ENCODE results near the gene MLLT10. TPM values are rescaled to one million over a fixed set of nuclear protein-coding genes. Genes with fewer than 3 reads are reported as not detected.

MLLT10 gene
- total and polyA plus RNA-seq, 2 of the 8 experiments (the other 6 are each of a cell fraction or from before 2014, with no cell fraction given), result 53.1 to 62.1 TPM

- TF ChIP-seq, protein P1, sequence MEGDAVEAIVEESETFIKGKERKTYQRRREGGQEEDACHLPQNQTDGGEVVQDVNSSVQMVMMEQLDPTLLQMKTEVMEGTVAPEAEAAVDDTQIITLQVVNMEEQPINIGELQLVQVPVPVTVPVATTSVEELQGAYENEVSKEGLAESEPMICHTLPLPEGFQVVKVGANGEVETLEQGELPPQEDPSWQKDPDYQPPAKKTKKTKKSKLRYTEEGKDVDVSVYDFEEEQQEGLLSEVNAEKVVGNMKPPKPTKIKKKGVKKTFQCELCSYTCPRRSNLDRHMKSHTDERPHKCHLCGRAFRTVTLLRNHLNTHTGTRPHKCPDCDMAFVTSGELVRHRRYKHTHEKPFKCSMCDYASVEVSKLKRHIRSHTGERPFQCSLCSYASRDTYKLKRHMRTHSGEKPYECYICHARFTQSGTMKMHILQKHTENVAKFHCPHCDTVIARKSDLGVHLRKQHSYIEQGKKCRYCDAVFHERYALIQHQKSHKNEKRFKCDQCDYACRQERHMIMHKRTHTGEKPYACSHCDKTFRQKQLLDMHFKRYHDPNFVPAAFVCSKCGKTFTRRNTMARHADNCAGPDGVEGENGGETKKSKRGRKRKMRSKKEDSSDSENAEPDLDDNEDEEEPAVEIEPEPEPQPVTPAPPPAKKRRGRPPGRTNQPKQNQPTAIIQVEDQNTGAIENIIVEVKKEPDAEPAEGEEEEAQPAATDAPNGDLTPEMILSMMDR (IDR thresholded peaks at IDR 0.05; ENCODE audit: control extremely low read depth in 1 of 3, insufficient read depth in 1 of 3, low read depth in 1 of 3, low read length in 3 of 3), result no peak
These were observed 166.4 kb downstream of the MLLT10 start (continued) for GRCh38 chr10:21700474-21700873.
